Mesothelial cell of epicardium (in vitro differentiated cells): Measurements from ENCODE around the gene HESX1. TPM values are rescaled to one million over a fixed set of nuclear protein-coding genes. Genes with fewer than 3 reads are reported as not detected.

ENCODE experiments used
- DNase-seq, 2 experiments: peaks; one replicate each; pipeline ENCODE4 v3.0.0; 2021; ENCODE audit warnings: low spot score in 2 of 2; ENCODE audit not compliant: unreplicated experiment in 2 of 2
- H3K27ac Mint-ChIP-seq: 2 replicates; pipeline ENCODE4 v1.8.0; 2021; ENCODE audit warnings: mixed read lengths
- H3K27me3 Mint-ChIP-seq: 2 replicates; pipeline ENCODE4 v1.8.0; 2021; ENCODE audit warnings: low read depth, mixed read lengths
- H3K36me3 Mint-ChIP-seq: 2 replicates; pipeline ENCODE4 v1.8.0; 2021; ENCODE audit warnings: mixed read lengths
- H3K4me1 Mint-ChIP-seq: 2 replicates; pipeline ENCODE4 v1.8.0; 2021; ENCODE audit warnings: mixed read lengths
- H3K4me3 Mint-ChIP-seq: 2 replicates; pipeline ENCODE4 v1.8.0; 2021; ENCODE audit warnings: mild to moderate bottlenecking, moderate library complexity, mixed read lengths
- H3K9me3 Mint-ChIP-seq: 2 replicates; pipeline ENCODE4 v1.8.0; 2021; ENCODE audit warnings: mixed read lengths
- CTCF ChIP-seq: fragments of 200-600 bp; sonication (generic); IDR thresholded peaks from one replicate; pipeline ENCODE4 v1.5.0; 2021; ENCODE audit warnings: antibody characterized with exemption; ENCODE audit not compliant: unreplicated experiment
- total RNA-seq: library from RNA; stranded (reverse); gene quantifications from 3 replicates; pipeline ENCODE4 v1.2.1, GENCODE V29; 2021

Gene HESX1
- total RNA-seq, 1 donor from 2014 or later = 2.4 TPM

- Mint-ChIP-seq H3K4me1 (peaks cover 54% of the 10 kb centered on the region), H3K27me3 (peaks cover 9% of the 10 kb centered on the region), H3K27ac (no peak overlapping the region), H3K9me3 (no peaks in the 10 kb centered on the region), H3K36me3 (no peaks in the 10 kb centered on the region), H3K4me3 (peak overlapping the region; percentile 91)
- DNase-seq = no peak
- TF ChIP-seq CTCF = no peak
Observed at GRCh38 chr3:57163751-57164150, 36.0 kb downstream of the HESX1 start.

GRCh38 chr3:57161915-57162314 lies 37.9 kb downstream of the HESX1 start:
- Mint-ChIP-seq H3K27me3 (peaks cover 9% of the 10 kb centered on the region), H3K36me3 (no peaks in the 10 kb centered on the region), H3K27ac (no peak overlapping the region), H3K9me3 (no peaks in the 10 kb centered on the region), H3K4me1 (peaks cover 73% of the 10 kb centered on the region), H3K4me3 (no peak overlapping the region)
- TF ChIP-seq CTCF = no peak
- DNase-seq = no peak

GRCh38 chr3:57160765-57161538 lies 38.8 kb downstream of the HESX1 start:
- no peak for TF ChIP-seq CTCF
- peaks cover 9% of the 10 kb centered on the region for H3K27me3 Mint-ChIP-seq
- peak overlapping the region; percentile 33 for H3K4me3 Mint-ChIP-seq
- peaks cover 81% of the 10 kb centered on the region for H3K4me1 Mint-ChIP-seq
- peak overlapping the region; percentile 78 for H3K27ac Mint-ChIP-seq
- no peaks in the 10 kb centered on the region for H3K36me3 Mint-ChIP-seq
- no peaks in the 10 kb centered on the region for H3K9me3 Mint-ChIP-seq
- DNase-seq = no peak

GRCh38 chr3:57160076-57160764 lies 39.6 kb downstream of the HESX1 start:
- Mint-ChIP-seq H3K4me1 (peaks cover 82% of the 10 kb centered on the region), H3K27me3 (peaks cover 9% of the 10 kb centered on the region), H3K9me3 (no peaks in the 10 kb centered on the region), H3K36me3 (no peaks in the 10 kb centered on the region), H3K4me3 (peak overlapping the region; percentile 33), H3K27ac (peak overlapping the region; percentile 78)
- TF ChIP-seq CTCF = no peak
- no peak for DNase-seq

- Mint-ChIP-seq H3K9me3 (no peaks in the 10 kb centered on the region), H3K4me1 (peaks cover 89% of the 10 kb centered on the region), H3K36me3 (no peaks in the 10 kb centered on the region), H3K27ac (peak overlapping the region; percentile 81), H3K27me3 (peaks cover 9% of the 10 kb centered on the region), H3K4me3 (peak overlapping the region; percentile 36)
- DNase-seq = no peak
- no peak for TF ChIP-seq CTCF
Observed at GRCh38 chr3:57158813-57159738, 40.7 kb downstream of the HESX1 start.
